Osteocyte (in vitro differentiated cells): ENCODE measurements around the gene CACNA2D3. TPM values are rescaled to one million over a fixed set of nuclear protein-coding genes. Genes with fewer than 3 reads are reported as not detected.

Source experiments
- DNase-seq: peaks from one replicate; pipeline ENCODE4 v3.0.0; 2021; ENCODE audit warnings: mixed read lengths; ENCODE audit not compliant: unreplicated experiment; ENCODE audit errors: extremely low spot score
- H3K27ac Mint-ChIP-seq: one replicate; pipeline ENCODE4 v1.8.0; 2021; ENCODE audit warnings: mild to moderate bottlenecking, mixed read lengths; ENCODE audit not compliant: unreplicated experiment
- H3K27me3 Mint-ChIP-seq: one replicate; pipeline ENCODE4 v1.8.0; 2021; ENCODE audit warnings: mixed read lengths; ENCODE audit not compliant: unreplicated experiment
- H3K36me3 Mint-ChIP-seq: one replicate; pipeline ENCODE4 v1.8.0; 2021; ENCODE audit warnings: mixed read lengths; ENCODE audit not compliant: unreplicated experiment
- H3K4me1 Mint-ChIP-seq: one replicate; pipeline ENCODE4 v1.8.0; 2021; ENCODE audit warnings: mixed read lengths; ENCODE audit not compliant: unreplicated experiment
- H3K4me3 Mint-ChIP-seq: one replicate; pipeline ENCODE4 v1.8.0; 2021; ENCODE audit warnings: mild to moderate bottlenecking, moderate library complexity, mixed read lengths; ENCODE audit not compliant: unreplicated experiment
- H3K9me3 Mint-ChIP-seq: one replicate; pipeline ENCODE4 v1.8.0; 2021; ENCODE audit warnings: mixed read lengths; ENCODE audit not compliant: unreplicated experiment
- CTCF ChIP-seq: fragments of 200-600 bp; sonication (generic); IDR thresholded peaks from 2 replicates; pipeline ENCODE4 v1.5.0; 2021; ENCODE audit warnings: antibody characterized with exemption, mild to moderate bottlenecking, moderate library complexity
- total RNA-seq: library from RNA; stranded (reverse); gene quantifications from 2 replicates; pipeline ENCODE4 v1.2.1, GENCODE V29; 2021

Gene CACNA2D3
- total RNA-seq, 1 donor from 2014 or later: 0.46 TPM

GRCh38 chr3:54743755-54744154, 621.4 kb downstream of the CACNA2D3 start:
- no peak for DNase-seq
- H3K4me3 Mint-ChIP-seq: no peak overlapping the region
- no peaks in the 10 kb centered on the region for H3K9me3 Mint-ChIP-seq
- H3K36me3 Mint-ChIP-seq: no peaks in the 10 kb centered on the region
- no peak overlapping the region for H3K27ac Mint-ChIP-seq
- H3K4me1 Mint-ChIP-seq: no peaks in the 10 kb centered on the region
- TF ChIP-seq CTCF: no peak
- peaks cover 5% of the 10 kb centered on the region for H3K27me3 Mint-ChIP-seq

- Mint-ChIP-seq H3K27ac (no peak overlapping the region), H3K27me3 (peaks cover 5% of the 10 kb centered on the region), H3K4me1 (no peaks in the 10 kb centered on the region), H3K4me3 (no peak overlapping the region), H3K36me3 (no peaks in the 10 kb centered on the region), H3K9me3 (no peaks in the 10 kb centered on the region)
- no peak for TF ChIP-seq CTCF
- DNase-seq: no peak
Measured at GRCh38 chr3:54744291-54744690, 621.9 kb downstream of the CACNA2D3 start.

- H3K4me3 Mint-ChIP-seq: no peak overlapping the region
- peaks cover 7% of the 10 kb centered on the region for H3K27me3 Mint-ChIP-seq
- no peaks in the 10 kb centered on the region for H3K4me1 Mint-ChIP-seq
- DNase-seq: no peak
- H3K9me3 Mint-ChIP-seq: no peaks in the 10 kb centered on the region
- no peaks in the 10 kb centered on the region for H3K36me3 Mint-ChIP-seq
- H3K27ac Mint-ChIP-seq: no peak overlapping the region
- TF ChIP-seq CTCF: no peak
Measured at GRCh38 chr3:54745843-54746242, 623.5 kb downstream of the CACNA2D3 start.

GRCh38 chr3:54746722-54747121, 624.4 kb downstream of the CACNA2D3 start:
- H3K36me3 Mint-ChIP-seq: no peaks in the 10 kb centered on the region
- TF ChIP-seq CTCF: no peak
- H3K4me1 Mint-ChIP-seq: no peaks in the 10 kb centered on the region
- peaks cover 10% of the 10 kb centered on the region for H3K27me3 Mint-ChIP-seq
- no peak overlapping the region for H3K27ac Mint-ChIP-seq
- DNase-seq: no peak
- no peaks in the 10 kb centered on the region for H3K9me3 Mint-ChIP-seq
- H3K4me3 Mint-ChIP-seq: no peak overlapping the region

- no peak overlapping the region for H3K4me3 Mint-ChIP-seq
- no peak for DNase-seq
- no peak overlapping the region for H3K27ac Mint-ChIP-seq
- H3K36me3 Mint-ChIP-seq: no peaks in the 10 kb centered on the region
- no peak for TF ChIP-seq CTCF
- peaks cover 3% of the 10 kb centered on the region for H3K27me3 Mint-ChIP-seq
- H3K4me1 Mint-ChIP-seq: peaks cover 5% of the 10 kb centered on the region
- no peaks in the 10 kb centered on the region for H3K9me3 Mint-ChIP-seq
Measured at GRCh38 chr3:54755756-54756155, 633.4 kb downstream of the CACNA2D3 start.
